Activated CD4-positive, alpha-beta T cell treated with anti-CD3 and anti-CD28 coated beads, Interleukin-10, Interleukin-2, amounts not matched to agents 100 ng/mL and 50 ng/mL, durations not matched to agents 16 hours and 8 hours (primary cell): Measurements from ENCODE around the gene MISP3.
"Not testable (repeated sequence)": the region's sequence is repeated elsewhere in the genome, so short reads cannot be mapped to it uniquely, and the experiment has no call there.

Experiments
- DNase-seq: peaks from one replicate; pipeline ENCODE4 v3.0.0-alpha.2; 2020

MISP3 gene

GRCh38 chr19:14072535-14073260, at the start of gene MISP3:
TSS of gene MISP3 (plus strand) at chr19:14072786. CDS start at chr19:14073310, 524 bp downstream.
- DNase-seq: peak; percentile 53

GRCh38 chr19:14023404-14024235, 49.0 kb upstream of the MISP3 start:
- peak; percentile 43 for DNase-seq

GRCh38 chr19:14026652-14027192, 45.9 kb upstream of the MISP3 start:
- not testable (repeated sequence) for DNase-seq

GRCh38 chr19:14027856-14028450, 44.6 kb upstream of the MISP3 start, which contains the start of gene RLN3:
TSS of gene RLN3 (plus strand) at chr19:14028148. CDS start at chr19:14028205, 57 bp downstream.
- no peak for DNase-seq

GRCh38 chr19:14028901-14029300, 43.7 kb upstream of the MISP3 start:
- no peak for DNase-seq

GRCh38 chr19:14030997-14031718, 41.4 kb upstream of the MISP3 start:
- DNase-seq: no peak

- peak; percentile 78 for DNase-seq
Measured at GRCh38 chr19:14031719-14032480, 40.7 kb upstream of the MISP3 start, which contains the start of gene IL27RA. TSS of gene IL27RA (plus strand) at chr19:14031762. CDS start at chr19:14031873, 111 bp downstream.

GRCh38 chr19:14033946-14034345, 38.6 kb upstream of the MISP3 start:
- DNase-seq: no peak

- not testable (repeated sequence) for DNase-seq
Measured at GRCh38 chr19:14035159-14035558, 37.4 kb upstream of the MISP3 start.

GRCh38 chr19:14035706-14036105, 36.9 kb upstream of the MISP3 start:
- no peak for DNase-seq

GRCh38 chr19:14039181-14039580, 33.4 kb upstream of the MISP3 start:
- no peak for DNase-seq

GRCh38 chr19:14042659-14043608, 29.7 kb upstream of the MISP3 start:
- peak; percentile 64 for DNase-seq

GRCh38 chr19:14047866-14048265, 24.7 kb upstream of the MISP3 start:
- not testable (repeated sequence) for DNase-seq

GRCh38 chr19:14048443-14049153, 24.0 kb upstream of the MISP3 start:
- DNase-seq: peak; percentile 77

- no peak for DNase-seq
Measured at GRCh38 chr19:14050512-14050911, 22.1 kb upstream of the MISP3 start.

- DNase-seq: not testable (repeated sequence)
Measured at GRCh38 chr19:14050961-14051360, 21.6 kb upstream of the MISP3 start.

- DNase-seq: no peak
Measured at GRCh38 chr19:14051980-14052379, 20.6 kb upstream of the MISP3 start.

GRCh38 chr19:14052470-14052869, 20.1 kb upstream of the MISP3 start:
- no peak for DNase-seq

- no peak for DNase-seq
Measured at GRCh38 chr19:14053032-14053431, 19.6 kb upstream of the MISP3 start.

- DNase-seq: no peak
Measured at GRCh38 chr19:14053500-14053899, 19.1 kb upstream of the MISP3 start.
